Glutamatergic neuron (in vitro differentiated cells): ENCODE results near the gene LRP1-AS. TPM values are rescaled to one million over a fixed set of nuclear protein-coding genes. Genes with fewer than 3 reads are reported as not detected.

Experiments
- DNase-seq: peaks from one replicate; pipeline ENCODE4 v3.0.0; 2022
- H3K27ac Mint-ChIP-seq: one replicate; pipeline ENCODE4 v1.8.0; 2020; ENCODE audit warnings: mild to moderate bottlenecking, mixed read lengths, inconsistent platforms; ENCODE audit not compliant: unreplicated experiment
- H3K27me3 Mint-ChIP-seq: one replicate; pipeline ENCODE4 v1.8.0; 2020; ENCODE audit warnings: mild to moderate bottlenecking, moderate library complexity, mixed read lengths, inconsistent platforms; ENCODE audit not compliant: unreplicated experiment
- H3K36me3 Mint-ChIP-seq: one replicate; pipeline ENCODE4 v1.8.0; 2020; ENCODE audit warnings: mild to moderate bottlenecking, mixed read lengths, inconsistent platforms; ENCODE audit not compliant: unreplicated experiment
- H3K4me1 Mint-ChIP-seq: one replicate; pipeline ENCODE4 v1.8.0; 2020; ENCODE audit warnings: mild to moderate bottlenecking, low read depth, mixed read lengths, inconsistent platforms; ENCODE audit not compliant: unreplicated experiment
- H3K4me3 Mint-ChIP-seq: one replicate; pipeline ENCODE4 v1.8.0; 2020; ENCODE audit warnings: mild to moderate bottlenecking, mixed read lengths, inconsistent platforms; ENCODE audit not compliant: unreplicated experiment
- H3K9me3 Mint-ChIP-seq: one replicate; pipeline ENCODE4 v1.8.0; 2020; ENCODE audit warnings: mild to moderate bottlenecking, moderate library complexity, mixed read lengths, inconsistent platforms; ENCODE audit not compliant: unreplicated experiment
- total RNA-seq: library from RNA; stranded (reverse); fragmentation: NEBNext Ultra II Directional; extraction: Animal tissue kit (Norgen Biotek cat#: 25700); gene quantifications from one replicate; pipeline ENCODE4 v1.2.1, GENCODE V29; 2021; ENCODE audit not compliant: unreplicated experiment
- TF ChIP-seq, protein P1 (sequence below): fragments of 200-600 bp; sonication (generic); IDR thresholded peaks from one replicate; pipeline ENCODE4 v1.5.0; 2021; ENCODE audit not compliant: partially characterized antibody, unreplicated experiment

The LRP1-AS gene
- total RNA-seq, 1 donor from 2014 or later = not detected

DNA sequence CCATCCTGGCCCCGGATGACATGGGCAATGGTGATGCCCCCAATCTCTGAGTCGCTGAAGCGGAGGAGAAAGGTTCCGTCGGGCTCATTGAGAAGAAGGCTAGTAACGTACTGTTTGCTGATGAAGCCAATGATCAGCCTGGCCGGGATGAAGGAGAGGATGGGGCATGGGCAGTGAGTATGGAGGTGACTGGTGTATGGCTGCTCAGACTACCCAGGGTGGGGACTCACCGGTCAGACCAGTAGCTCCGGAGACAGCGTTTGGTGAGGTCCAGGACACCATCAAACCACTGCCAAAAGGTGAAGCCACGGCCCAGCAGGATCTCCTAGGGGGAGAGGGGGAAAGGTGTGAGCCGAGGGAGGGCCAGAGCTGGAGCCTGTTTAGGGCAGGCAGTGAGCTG lies 47.7 kb downstream of the LRP1-AS start:
- DNase-seq = no peak
- Mint-ChIP-seq H3K4me1 (peaks cover 9% of the 10 kb centered on the region), H3K27ac (no peak overlapping the region), H3K9me3 (peaks cover 2% of the 10 kb centered on the region), H3K4me3 (no peak overlapping the region), H3K36me3 (no peaks in the 10 kb centered on the region), H3K27me3 (peaks cover 1% of the 10 kb centered on the region)
- TF ChIP-seq, protein P1, sequence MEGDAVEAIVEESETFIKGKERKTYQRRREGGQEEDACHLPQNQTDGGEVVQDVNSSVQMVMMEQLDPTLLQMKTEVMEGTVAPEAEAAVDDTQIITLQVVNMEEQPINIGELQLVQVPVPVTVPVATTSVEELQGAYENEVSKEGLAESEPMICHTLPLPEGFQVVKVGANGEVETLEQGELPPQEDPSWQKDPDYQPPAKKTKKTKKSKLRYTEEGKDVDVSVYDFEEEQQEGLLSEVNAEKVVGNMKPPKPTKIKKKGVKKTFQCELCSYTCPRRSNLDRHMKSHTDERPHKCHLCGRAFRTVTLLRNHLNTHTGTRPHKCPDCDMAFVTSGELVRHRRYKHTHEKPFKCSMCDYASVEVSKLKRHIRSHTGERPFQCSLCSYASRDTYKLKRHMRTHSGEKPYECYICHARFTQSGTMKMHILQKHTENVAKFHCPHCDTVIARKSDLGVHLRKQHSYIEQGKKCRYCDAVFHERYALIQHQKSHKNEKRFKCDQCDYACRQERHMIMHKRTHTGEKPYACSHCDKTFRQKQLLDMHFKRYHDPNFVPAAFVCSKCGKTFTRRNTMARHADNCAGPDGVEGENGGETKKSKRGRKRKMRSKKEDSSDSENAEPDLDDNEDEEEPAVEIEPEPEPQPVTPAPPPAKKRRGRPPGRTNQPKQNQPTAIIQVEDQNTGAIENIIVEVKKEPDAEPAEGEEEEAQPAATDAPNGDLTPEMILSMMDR = no peak

DNA sequence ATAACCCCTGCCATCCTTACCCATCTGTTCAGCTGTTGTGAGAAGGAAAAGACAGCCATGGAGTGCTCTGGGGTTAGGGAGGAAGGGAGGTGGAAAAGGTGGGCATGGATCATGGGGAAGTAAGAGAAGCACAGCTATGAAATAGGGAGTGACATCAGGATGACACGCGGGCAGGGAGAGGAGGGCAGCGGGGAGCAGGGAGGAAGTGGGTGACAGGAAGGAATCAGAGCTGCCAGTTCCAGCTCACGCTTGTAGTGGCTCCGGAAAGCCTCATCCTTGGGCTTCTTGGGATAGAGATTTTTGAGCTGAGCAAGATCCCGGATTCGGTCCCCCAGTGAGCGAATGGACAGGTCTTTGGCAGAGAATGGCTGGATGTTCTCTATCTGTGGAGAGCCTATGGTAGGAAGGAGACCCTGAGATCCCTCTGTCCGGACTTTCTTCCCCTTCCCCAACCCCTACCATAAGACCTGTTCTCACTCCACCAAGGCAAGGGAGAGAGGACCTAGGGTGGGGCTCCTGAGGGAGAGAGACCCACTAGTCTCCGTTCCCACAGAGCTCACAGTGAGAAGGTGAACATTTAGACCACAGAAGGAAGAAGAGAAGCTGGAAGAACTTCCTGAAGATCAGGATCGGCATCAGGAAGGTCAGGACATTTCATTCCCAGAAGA lies 48.2 kb downstream of the LRP1-AS start:
- Mint-ChIP-seq H3K9me3 (peaks cover 2% of the 10 kb centered on the region), H3K27me3 (peaks cover 1% of the 10 kb centered on the region), H3K27ac (no peak overlapping the region), H3K36me3 (no peaks in the 10 kb centered on the region), H3K4me3 (no peak overlapping the region), H3K4me1 (peaks cover 15% of the 10 kb centered on the region)
- no peak for DNase-seq
- TF ChIP-seq, protein P1 = no peak

DNA sequence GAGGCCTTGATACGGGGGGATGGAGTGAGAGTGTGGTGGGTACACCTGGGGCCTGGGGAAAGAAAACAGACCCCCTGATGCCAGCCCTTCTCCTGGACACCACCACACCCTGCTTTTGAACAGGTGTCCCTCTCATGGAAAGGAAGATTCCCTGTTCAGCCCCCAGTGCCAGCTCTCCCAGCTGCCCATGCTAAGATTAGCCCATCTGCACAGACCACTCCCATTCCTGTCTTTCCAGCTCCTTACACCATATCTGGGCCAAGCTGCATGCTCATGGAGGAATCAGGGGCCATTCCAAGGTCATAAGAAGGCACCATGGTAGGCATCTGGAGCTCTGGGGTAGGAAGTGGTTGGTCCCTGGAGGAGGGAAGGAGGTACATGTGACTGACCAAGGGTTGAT lies 48.9 kb downstream of the LRP1-AS start:
- Mint-ChIP-seq H3K4me1 (peaks cover 19% of the 10 kb centered on the region), H3K27me3 (peaks cover 3% of the 10 kb centered on the region), H3K9me3 (peaks cover 2% of the 10 kb centered on the region), H3K4me3 (no peak overlapping the region), H3K36me3 (no peaks in the 10 kb centered on the region), H3K27ac (no peak overlapping the region)
- TF ChIP-seq, protein P1 = no peak
- DNase-seq = no peak

DNA sequence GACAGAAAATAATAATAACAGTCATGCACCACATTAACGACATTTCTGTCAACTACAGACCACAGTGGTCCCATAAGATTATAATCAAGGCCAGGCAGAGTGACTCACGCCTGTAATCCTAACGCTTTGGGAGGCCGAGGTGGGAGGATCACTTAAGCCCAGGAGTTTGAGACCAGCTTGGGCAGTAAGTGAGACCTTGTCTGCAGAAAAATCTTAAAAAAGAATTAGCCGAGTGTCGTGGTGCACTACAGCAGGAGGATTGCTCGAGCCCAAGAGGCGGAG lies 49.9 kb downstream of the LRP1-AS start:
- H3K4me3 Mint-ChIP-seq = no peak overlapping the region
- no peaks in the 10 kb centered on the region for H3K36me3 Mint-ChIP-seq
- peaks cover 6% of the 10 kb centered on the region for H3K27me3 Mint-ChIP-seq
- TF ChIP-seq, protein P1 = no peak
- peaks cover 20% of the 10 kb centered on the region for H3K4me1 Mint-ChIP-seq
- peaks cover 2% of the 10 kb centered on the region for H3K9me3 Mint-ChIP-seq
- no peak for DNase-seq
- no peak overlapping the region for H3K27ac Mint-ChIP-seq

DNA sequence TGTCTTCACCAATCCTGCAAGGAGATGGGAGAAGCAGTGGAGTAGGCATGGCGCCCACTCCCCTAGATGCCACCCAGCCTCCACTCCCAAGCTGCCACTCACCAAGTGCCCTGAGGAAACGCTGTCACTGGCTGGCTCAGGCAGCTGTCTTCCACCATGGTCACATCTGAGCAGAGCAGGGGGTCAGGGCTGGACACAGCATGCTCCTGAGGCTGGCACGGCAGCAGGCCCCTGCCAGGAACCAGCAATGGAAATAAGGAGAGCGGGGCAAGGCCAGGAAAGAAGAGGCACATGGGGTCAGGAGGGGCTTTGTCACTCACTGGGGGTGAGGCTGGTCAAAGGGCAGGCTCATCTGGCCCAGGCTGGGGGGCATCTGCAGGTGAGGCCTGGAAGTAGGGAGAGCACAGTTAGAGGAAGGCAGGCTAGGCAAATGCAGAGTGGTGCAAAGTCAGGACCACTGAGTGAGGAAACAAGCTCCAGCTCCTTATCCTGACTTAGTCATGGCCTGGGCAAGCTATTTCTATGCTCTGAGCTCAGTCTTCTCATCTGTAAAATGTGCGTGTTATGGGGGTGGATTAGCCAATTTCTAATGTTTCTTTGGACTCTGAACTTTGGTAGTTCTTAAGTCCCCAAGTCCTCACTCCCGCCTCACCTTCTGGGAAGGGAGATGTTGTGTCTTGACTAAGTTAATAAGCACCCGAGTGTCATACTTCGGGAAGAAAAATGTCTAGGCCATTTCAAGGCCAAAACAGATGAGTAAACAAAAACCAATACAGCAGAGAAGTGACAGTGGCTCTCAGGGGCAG lies 50.5 kb downstream of the LRP1-AS start:
- H3K9me3 Mint-ChIP-seq = peaks cover 2% of the 10 kb centered on the region
- TF ChIP-seq, protein P1 = no peak
- H3K27ac Mint-ChIP-seq = no peak overlapping the region
- H3K4me1 Mint-ChIP-seq = peaks cover 20% of the 10 kb centered on the region
- H3K36me3 Mint-ChIP-seq = no peaks in the 10 kb centered on the region
- no peak overlapping the region for H3K4me3 Mint-ChIP-seq
- DNase-seq = no peak
- H3K27me3 Mint-ChIP-seq = peaks cover 6% of the 10 kb centered on the region
